Astrocyte (in vitro differentiated cells and primary cell): ENCODE results near the gene LYRM4. TPM values are rescaled to one million over a fixed set of nuclear protein-coding genes. Genes with fewer than 3 reads are reported as not detected.

Experiments
- DNase-seq: peaks from one replicate; pipeline ENCODE4 v3.0.0-alpha.2; 2010; ENCODE audit warnings: low read depth
- FAIRE-seq: peaks from 2 replicates; lab custom pipeline; 2011; peaks lifted over from hg19 to GRCh38; lab: Jason Lieb, UNC
- H2AFZ ChIP-seq: 2 replicates; pipeline ENCODE4 v1.6.0; 2012; ENCODE audit warnings: low read depth, low read length, inconsistent platforms
- H3K27ac ChIP-seq: 2 replicates; pipeline ENCODE4 v1.5.1; 2011; ENCODE audit warnings: low read depth, low read length, inconsistent platforms
- H3K27me3 ChIP-seq: 2 replicates; pipeline ENCODE4 v1.6.0; 2011; ENCODE audit warnings: low read length, inconsistent platforms; ENCODE audit not compliant: insufficient read depth
- H3K36me3 ChIP-seq: 2 replicates; pipeline ENCODE4 v1.5.1; 2011; ENCODE audit warnings: low read length, inconsistent platforms; ENCODE audit not compliant: insufficient read depth
- H3K4me1 ChIP-seq: 2 replicates; pipeline ENCODE4 v1.5.1; 2011; ENCODE audit warnings: low read length, inconsistent platforms; ENCODE audit not compliant: insufficient read depth
- H3K4me2 ChIP-seq: 2 replicates; pipeline ENCODE4 v1.6.0; 2012; ENCODE audit warnings: low read length, inconsistent platforms
- H3K4me3 ChIP-seq: 2 replicates; pipeline ENCODE4 v1.5.1; 2011; ENCODE audit warnings: low read depth, mild to moderate bottlenecking, low read length, inconsistent platforms; ENCODE audit not compliant: insufficient read depth
- H3K79me2 ChIP-seq: 2 replicates; pipeline ENCODE4 v1.6.0; 2012; ENCODE audit warnings: mild to moderate bottlenecking, low read length, inconsistent platforms; ENCODE audit not compliant: insufficient read depth
- H3K9ac ChIP-seq: 2 replicates; pipeline ENCODE4 v1.6.0; 2012; ENCODE audit warnings: mild to moderate bottlenecking, low read length, inconsistent platforms
- H3K9me3 ChIP-seq: 2 replicates; pipeline ENCODE4 v1.5.1; 2012; ENCODE audit warnings: low read depth, mild to moderate bottlenecking, low read length, inconsistent platforms; ENCODE audit not compliant: insufficient read depth
- H4K20me1 ChIP-seq: 2 replicates; pipeline ENCODE4 v1.6.0; 2012; ENCODE audit warnings: low read length, inconsistent platforms; ENCODE audit not compliant: insufficient read depth
- H3K27ac Mint-ChIP-seq: one replicate; pipeline ENCODE4 v1.8.0; 2021; ENCODE audit warnings: mild to moderate bottlenecking, mixed read lengths; ENCODE audit not compliant: unreplicated experiment
- H3K27me3 Mint-ChIP-seq: one replicate; pipeline ENCODE4 v1.8.0; 2021; ENCODE audit warnings: low read depth, mixed read lengths; ENCODE audit not compliant: unreplicated experiment
- H3K36me3 Mint-ChIP-seq: one replicate; pipeline ENCODE4 v1.8.0; 2021; ENCODE audit warnings: low read depth, mixed read lengths; ENCODE audit not compliant: unreplicated experiment
- H3K4me1 Mint-ChIP-seq: one replicate; pipeline ENCODE4 v1.8.0; 2021; ENCODE audit warnings: low read depth, mixed read lengths; ENCODE audit not compliant: unreplicated experiment
- H3K4me3 Mint-ChIP-seq: one replicate; pipeline ENCODE4 v1.8.0; 2021; ENCODE audit warnings: mild to moderate bottlenecking, moderate library complexity, mixed read lengths; ENCODE audit not compliant: unreplicated experiment
- H3K9me3 Mint-ChIP-seq: one replicate; pipeline ENCODE4 v1.8.0; 2021; ENCODE audit warnings: mild to moderate bottlenecking, mixed read lengths; ENCODE audit not compliant: unreplicated experiment
- EZH2 ChIP-seq: IDR thresholded peaks from 2 replicates; pipeline ENCODE4 v1.6.1; 2012; ENCODE audit warnings: mild to moderate bottlenecking, low read length, inconsistent platforms; ENCODE audit not compliant: insufficient read depth
- total RNA-seq: library from RNA; stranded (reverse); gene quantifications from 2 replicates; pipeline ENCODE4 v1.2.1, GENCODE V29; 2021
- TF ChIP-seq, protein P1 (sequence below): IDR thresholded peaks from 2 replicates; pipeline ENCODE4 v1.5.1; 2011; ENCODE audit warnings: low read depth, mild to moderate bottlenecking, inconsistent platforms, low read length, moderate library complexity; ENCODE audit not compliant: insufficient read depth

Gene LYRM4
- total RNA-seq, 1 donor from 2014 or later = 39.1 TPM

DNA sequence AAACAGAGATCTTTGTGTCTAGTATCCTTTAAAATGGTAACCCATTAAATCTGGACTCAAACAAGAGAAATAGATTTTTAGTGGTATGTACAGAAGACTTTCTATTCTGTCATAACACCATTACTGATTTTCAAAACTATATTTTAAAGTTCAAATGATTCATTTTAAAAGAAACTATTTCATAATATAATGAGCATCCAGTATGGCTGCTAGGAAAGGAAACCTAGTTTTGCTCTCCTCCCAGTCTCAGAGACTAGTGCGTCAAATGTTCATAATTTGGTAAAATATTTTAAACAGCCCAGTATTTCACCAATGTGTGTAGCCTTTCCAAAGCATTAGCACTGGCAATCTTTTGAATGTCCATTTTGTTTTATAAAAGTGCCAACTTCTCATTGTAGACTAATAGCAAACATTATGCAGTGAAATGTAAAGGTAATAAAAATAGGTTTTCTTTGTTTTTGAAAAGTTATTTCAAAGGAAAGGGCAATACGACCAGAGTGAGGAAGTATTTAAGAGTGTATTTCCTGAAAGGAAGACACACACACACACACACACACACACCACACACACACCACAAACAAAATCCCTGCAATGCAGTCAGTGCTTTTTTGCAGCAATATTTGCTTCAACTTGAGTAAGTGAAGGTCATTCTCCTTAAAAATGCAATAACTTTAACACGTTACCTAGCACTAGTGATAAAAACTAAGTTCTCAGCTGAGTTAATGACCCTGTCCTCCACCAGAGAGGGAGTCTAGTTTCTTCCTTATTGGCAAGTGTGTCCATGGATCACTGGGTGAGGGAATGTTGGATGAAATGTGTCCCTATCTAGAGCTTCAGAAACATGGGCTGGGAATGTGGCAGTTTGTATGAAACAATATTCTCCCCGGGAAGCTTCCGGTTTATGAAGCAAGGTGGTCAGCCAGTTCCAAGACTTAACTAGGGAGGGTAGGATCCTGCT lies 171.0 kb downstream of the LYRM4 start:
- H3K27me3 Mint-ChIP-seq = peaks cover 34% of the 10 kb centered on the region
- H3K4me1 Mint-ChIP-seq = peaks cover 8% of the 10 kb centered on the region
- no peak for FAIRE-seq
- no peaks in the 10 kb centered on the region for H3K9me3 Mint-ChIP-seq
- H2AFZ ChIP-seq = no peak overlapping the region
- H3K4me1 ChIP-seq = peaks cover 3% of the 10 kb centered on the region
- peaks cover 51% of the 10 kb centered on the region for H3K27me3 ChIP-seq
- H3K4me3 Mint-ChIP-seq = no peak overlapping the region
- no peak overlapping the region for H3K9ac ChIP-seq
- H3K36me3 Mint-ChIP-seq = no peaks in the 10 kb centered on the region
- DNase-seq = no peak
- TF ChIP-seq, protein P1, sequence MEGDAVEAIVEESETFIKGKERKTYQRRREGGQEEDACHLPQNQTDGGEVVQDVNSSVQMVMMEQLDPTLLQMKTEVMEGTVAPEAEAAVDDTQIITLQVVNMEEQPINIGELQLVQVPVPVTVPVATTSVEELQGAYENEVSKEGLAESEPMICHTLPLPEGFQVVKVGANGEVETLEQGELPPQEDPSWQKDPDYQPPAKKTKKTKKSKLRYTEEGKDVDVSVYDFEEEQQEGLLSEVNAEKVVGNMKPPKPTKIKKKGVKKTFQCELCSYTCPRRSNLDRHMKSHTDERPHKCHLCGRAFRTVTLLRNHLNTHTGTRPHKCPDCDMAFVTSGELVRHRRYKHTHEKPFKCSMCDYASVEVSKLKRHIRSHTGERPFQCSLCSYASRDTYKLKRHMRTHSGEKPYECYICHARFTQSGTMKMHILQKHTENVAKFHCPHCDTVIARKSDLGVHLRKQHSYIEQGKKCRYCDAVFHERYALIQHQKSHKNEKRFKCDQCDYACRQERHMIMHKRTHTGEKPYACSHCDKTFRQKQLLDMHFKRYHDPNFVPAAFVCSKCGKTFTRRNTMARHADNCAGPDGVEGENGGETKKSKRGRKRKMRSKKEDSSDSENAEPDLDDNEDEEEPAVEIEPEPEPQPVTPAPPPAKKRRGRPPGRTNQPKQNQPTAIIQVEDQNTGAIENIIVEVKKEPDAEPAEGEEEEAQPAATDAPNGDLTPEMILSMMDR = no peak
- no peak for TF ChIP-seq EZH2
- H3K27ac ChIP-seq = no peak overlapping the region
- no peaks in the 10 kb centered on the region for H3K36me3 ChIP-seq
- H3K4me3 ChIP-seq = no peak overlapping the region
- peaks cover 7% of the 10 kb centered on the region for H4K20me1 ChIP-seq
- H3K79me2 ChIP-seq = no peaks in the 10 kb centered on the region
- H3K27ac Mint-ChIP-seq = no peak overlapping the region
- no peaks in the 10 kb centered on the region for H3K9me3 ChIP-seq
- no peak overlapping the region for H3K4me2 ChIP-seq

DNA sequence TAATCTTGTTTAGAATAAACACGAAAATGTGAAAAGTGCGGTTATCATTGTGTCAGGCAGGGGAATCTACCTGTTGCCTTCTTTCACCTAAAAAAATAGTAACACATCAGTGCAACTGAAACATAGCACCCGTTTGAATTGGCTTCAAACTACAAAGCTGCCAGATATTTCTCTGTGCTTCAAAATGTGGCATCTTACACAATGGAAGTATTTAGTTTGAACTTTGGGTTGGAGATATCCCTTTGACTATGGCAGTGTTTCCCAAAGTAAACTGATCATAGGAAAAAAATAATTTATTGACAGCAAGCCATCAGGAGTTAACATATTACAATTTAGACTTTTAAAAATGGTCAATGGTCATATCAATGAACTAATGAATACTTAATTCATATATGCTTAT lies 172.0 kb downstream of the LYRM4 start:
- Histone ChIP-seq H3K27me3 (peaks cover 51% of the 10 kb centered on the region), H2AFZ (no peak overlapping the region), H3K27ac (no peak overlapping the region), H3K9ac (no peak overlapping the region), H3K79me2 (no peaks in the 10 kb centered on the region), H3K9me3 (no peaks in the 10 kb centered on the region), H4K20me1 (peaks cover 1% of the 10 kb centered on the region), H3K4me1 (no peaks in the 10 kb centered on the region), H3K4me2 (no peak overlapping the region), H3K4me3 (no peak overlapping the region), H3K36me3 (no peaks in the 10 kb centered on the region)
- no peak for FAIRE-seq
- TF ChIP-seq EZH2 = no peak
- TF ChIP-seq, protein P1 = no peak
- H3K27ac Mint-ChIP-seq = no peak overlapping the region
- H3K36me3 Mint-ChIP-seq = no peaks in the 10 kb centered on the region
- H3K4me3 Mint-ChIP-seq = no peak overlapping the region
- peaks cover 2% of the 10 kb centered on the region for H3K4me1 Mint-ChIP-seq
- peaks cover 34% of the 10 kb centered on the region for H3K27me3 Mint-ChIP-seq
- H3K9me3 Mint-ChIP-seq = no peaks in the 10 kb centered on the region
- DNase-seq = no peak

DNA sequence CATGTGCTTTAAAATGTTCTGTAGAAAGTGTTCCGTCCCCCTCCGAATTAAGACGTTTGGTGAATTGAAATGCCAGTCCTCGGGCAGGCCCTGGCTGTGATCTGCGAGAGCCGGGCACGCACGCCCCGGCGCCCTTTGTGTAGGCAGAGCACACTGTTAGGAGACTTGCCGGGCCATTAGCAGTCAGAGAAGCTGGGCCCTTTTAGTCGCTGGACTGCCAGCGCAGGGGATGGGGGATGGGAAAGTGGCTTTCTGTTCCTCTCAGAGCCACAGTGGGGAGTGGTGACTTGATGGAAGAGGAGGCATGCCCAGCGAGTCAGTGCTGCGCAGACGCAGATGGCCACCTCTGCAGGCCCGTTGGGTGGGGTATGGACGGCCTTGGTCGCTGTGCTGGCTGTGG lies 173.4 kb downstream of the LYRM4 start:
- Histone ChIP-seq H2AFZ (no peak overlapping the region), H3K79me2 (no peaks in the 10 kb centered on the region), H4K20me1 (no peaks in the 10 kb centered on the region), H3K4me1 (peaks cover 10% of the 10 kb centered on the region), H3K4me2 (no peak overlapping the region), H3K9ac (no peak overlapping the region), H3K9me3 (no peaks in the 10 kb centered on the region), H3K27me3 (peaks cover 43% of the 10 kb centered on the region), H3K36me3 (no peaks in the 10 kb centered on the region), H3K27ac (no peak overlapping the region), H3K4me3 (no peak overlapping the region)
- Mint-ChIP-seq H3K4me3 (no peak overlapping the region), H3K4me1 (peaks cover 6% of the 10 kb centered on the region), H3K36me3 (no peaks in the 10 kb centered on the region), H3K27me3 (peaks cover 34% of the 10 kb centered on the region), H3K27ac (no peak overlapping the region), H3K9me3 (no peaks in the 10 kb centered on the region)
- no peak for FAIRE-seq
- no peak for DNase-seq
- TF ChIP-seq, protein P1 = no peak
- no peak for TF ChIP-seq EZH2
